H1 (cell line): ENCODE measurements around the gene ZNF593.

Experiments used
- ATF2 ChIP-seq: IDR thresholded peaks from 2 replicates; pipeline ENCODE4 v1.6.1; 2012; ENCODE audit warnings: low read length, inconsistent platforms
- CTCF ChIP-seq, 3 experiments: IDR thresholded peaks; 1 replicate in 2 of 3; 2 replicates in 1 of 3; pipeline versions ENCODE4 v1.5.1 to v1.6.1; 2011; ENCODE audit warnings: low read length in 3 of 3, mild to moderate bottlenecking in 3 of 3, inconsistent platforms in 2 of 3, low read depth in 1 of 3, moderate library complexity in 1 of 3; ENCODE audit not compliant: insufficient read depth in 1 of 3; ENCODE audit errors: control extremely low read depth in 1 of 3
- EP300 ChIP-seq, 2 experiments: IDR thresholded peaks; 1 replicate in 1 of 2; 2 replicates in 1 of 2; pipeline ENCODE4 v1.6.1; 2011 to 2012; ENCODE audit warnings: low read depth in 2 of 2, low read length in 2 of 2, mild to moderate bottlenecking in 2 of 2, borderline replicate concordance in 1 of 2, inconsistent platforms in 1 of 2, moderate library complexity in 1 of 2
- POLR2A ChIP-seq, 2 experiments: IDR thresholded peaks; 1 replicate in 1 of 2; 2 replicates in 1 of 2; pipeline ENCODE4 v1.6.1; 2011; ENCODE audit warnings: low read depth in 2 of 2, low read length in 2 of 2, mild to moderate bottlenecking in 2 of 2; ENCODE audit errors: control extremely low read depth in 1 of 2
- RXRA ChIP-seq: IDR thresholded peaks from 2 replicates; pipeline ENCODE4 v1.6.1; 2011; ENCODE audit warnings: low read depth, mild to moderate bottlenecking, low read length, moderate library complexity; ENCODE audit not compliant: insufficient read depth
- SP1 ChIP-seq: IDR thresholded peaks from 2 replicates; pipeline ENCODE4 v1.6.1; 2011; ENCODE audit warnings: low read depth, low read length
- SP2 ChIP-seq: IDR thresholded peaks from 2 replicates; pipeline ENCODE4 v1.6.1; 2012; ENCODE audit warnings: mild to moderate bottlenecking, low read length, inconsistent platforms
- TEAD4 ChIP-seq: IDR thresholded peaks from 2 replicates; pipeline ENCODE4 v1.6.1; 2012; ENCODE audit warnings: low read depth, low read length, inconsistent platforms, mixed read lengths
- YY1 ChIP-seq: IDR thresholded peaks from 2 replicates; pipeline ENCODE4 v1.6.1; 2011; ENCODE audit warnings: low read depth, mild to moderate bottlenecking, low read length

GRCh38 chr1:26145960-26146294 lies 23.8 kb upstream of the ZNF593 start:
- TF ChIP-seq ATF2 (no peak), POLR2A (IDR thresholded peaks at IDR 0.05; ENCODE audit: control extremely low read depth in 1 of 2, low read depth in 2 of 2, low read length in 2 of 2) (no peak), CTCF (IDR thresholded peaks at IDR 0.05; ENCODE audit: control extremely low read depth in 1 of 3, insufficient read depth in 1 of 3, low read depth in 1 of 3, low read length in 3 of 3) (no peak), SP2 (no peak), EP300 (IDR thresholded peaks at IDR 0.05; ENCODE audit: borderline replicate concordance in 1 of 2, low read depth in 2 of 2, low read length in 2 of 2) (no peak), YY1 (no peak), SP1 (no peak), TEAD4 (no peak), RXRA (no peak)
